ENCODE measurements around the gene SIRT7. TPM values are rescaled to one million over a fixed set of nuclear protein-coding genes. Genes with fewer than 3 reads are reported as not detected.
A peak's percentile ranks its signal among the peaks of the same experiment; 100 is the strongest.

SIRT7 gene
- polyA plus RNA-seq, 1 of the 3 experiments (the other 2 are of a cell fraction), result 32.6 TPM

DNA sequence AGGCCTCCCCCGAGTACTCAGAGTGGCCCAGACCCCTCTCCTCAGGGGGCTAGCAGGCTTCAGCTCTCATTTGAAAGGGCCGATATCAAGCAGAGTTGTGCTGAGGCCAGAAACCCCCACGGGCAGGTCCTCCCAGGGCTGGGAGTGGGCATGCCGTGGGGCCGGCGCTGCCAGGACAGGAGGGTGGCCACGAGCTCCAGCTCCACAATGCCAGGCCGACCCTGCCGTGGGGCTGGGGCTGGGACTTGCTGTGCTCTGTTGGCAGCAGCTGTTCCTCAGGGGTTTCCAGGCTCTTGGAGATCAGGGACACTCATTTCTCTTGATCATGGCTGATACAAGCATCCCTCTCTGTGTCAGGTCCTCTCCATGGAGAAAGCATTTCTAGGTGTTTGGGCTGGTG lies 19.1 kb downstream of the SIRT7 start:
- ChIA-PET CTCF (interaction anchor here (1.7 kb wide), 1 partner anchor 29 kb away, joined by 8 read pairs; no protein-coding TSS in a partner anchor), POLR2A (interaction anchor here (0.9 kb wide), 1 partner anchor 30 kb away, joined by 3 read pairs; no protein-coding TSS in a partner anchor)
- no peak for TF ChIP-seq TAF1 (IDR thresholded peaks at IDR 0.05; ENCODE audit: borderline replicate concordance, low read depth, low read length)
- no peak for TF ChIP-seq EP300 (IDR thresholded peaks at IDR 0.05; ENCODE audit: borderline replicate concordance in 1 of 2, low read depth in 1 of 2, low read length in 1 of 2)
- no peak for TF ChIP-seq GABPA (IDR thresholded peaks at IDR 0.05; ENCODE audit: low read depth)
- no peak for TF ChIP-seq GATA2 (CRISPR knock-in tag; IDR thresholded peaks at IDR 0.05)
- TF ChIP-seq, protein P1, sequence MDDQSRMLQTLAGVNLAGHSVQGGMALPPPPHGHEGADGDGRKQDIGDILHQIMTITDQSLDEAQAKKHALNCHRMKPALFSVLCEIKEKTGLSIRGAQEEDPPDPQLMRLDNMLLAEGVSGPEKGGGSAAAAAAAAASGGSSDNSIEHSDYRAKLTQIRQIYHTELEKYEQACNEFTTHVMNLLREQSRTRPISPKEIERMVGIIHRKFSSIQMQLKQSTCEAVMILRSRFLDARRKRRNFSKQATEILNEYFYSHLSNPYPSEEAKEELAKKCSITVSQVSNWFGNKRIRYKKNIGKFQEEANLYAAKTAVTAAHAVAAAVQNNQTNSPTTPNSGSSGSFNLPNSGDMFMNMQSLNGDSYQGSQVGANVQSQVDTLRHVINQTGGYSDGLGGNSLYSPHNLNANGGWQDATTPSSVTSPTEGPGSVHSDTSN (IDR thresholded peaks at IDR 0.05), result no peak
- no peak for TF ChIP-seq CHD2 (IDR thresholded peaks at IDR 0.05; ENCODE audit: low read length, partially characterized antibody)
- TF ChIP-seq, protein P2, sequence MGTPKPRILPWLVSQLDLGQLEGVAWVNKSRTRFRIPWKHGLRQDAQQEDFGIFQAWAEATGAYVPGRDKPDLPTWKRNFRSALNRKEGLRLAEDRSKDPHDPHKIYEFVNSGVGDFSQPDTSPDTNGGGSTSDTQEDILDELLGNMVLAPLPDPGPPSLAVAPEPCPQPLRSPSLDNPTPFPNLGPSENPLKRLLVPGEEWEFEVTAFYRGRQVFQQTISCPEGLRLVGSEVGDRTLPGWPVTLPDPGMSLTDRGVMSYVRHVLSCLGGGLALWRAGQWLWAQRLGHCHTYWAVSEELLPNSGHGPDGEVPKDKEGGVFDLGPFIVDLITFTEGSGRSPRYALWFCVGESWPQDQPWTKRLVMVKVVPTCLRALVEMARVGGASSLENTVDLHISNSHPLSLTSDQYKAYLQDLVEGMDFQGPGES (IDR thresholded peaks at IDR 0.05; ENCODE audit: low read depth, low read length), result no peak
- TF ChIP-seq RAD21 (IDR thresholded peaks at IDR 0.05; ENCODE audit: low read length), result no peak
- TF ChIP-seq YY1 (IDR thresholded peaks at IDR 0.05; ENCODE audit: low read depth), result no peak
- no peak for TF ChIP-seq TEAD4 (IDR thresholded peaks at IDR 0.05; ENCODE audit: borderline replicate concordance, insufficient read depth)
- no peak for TF ChIP-seq NFIC (IDR thresholded peaks at IDR 0.05; ENCODE audit: borderline replicate concordance)
- TF ChIP-seq, protein P3, sequence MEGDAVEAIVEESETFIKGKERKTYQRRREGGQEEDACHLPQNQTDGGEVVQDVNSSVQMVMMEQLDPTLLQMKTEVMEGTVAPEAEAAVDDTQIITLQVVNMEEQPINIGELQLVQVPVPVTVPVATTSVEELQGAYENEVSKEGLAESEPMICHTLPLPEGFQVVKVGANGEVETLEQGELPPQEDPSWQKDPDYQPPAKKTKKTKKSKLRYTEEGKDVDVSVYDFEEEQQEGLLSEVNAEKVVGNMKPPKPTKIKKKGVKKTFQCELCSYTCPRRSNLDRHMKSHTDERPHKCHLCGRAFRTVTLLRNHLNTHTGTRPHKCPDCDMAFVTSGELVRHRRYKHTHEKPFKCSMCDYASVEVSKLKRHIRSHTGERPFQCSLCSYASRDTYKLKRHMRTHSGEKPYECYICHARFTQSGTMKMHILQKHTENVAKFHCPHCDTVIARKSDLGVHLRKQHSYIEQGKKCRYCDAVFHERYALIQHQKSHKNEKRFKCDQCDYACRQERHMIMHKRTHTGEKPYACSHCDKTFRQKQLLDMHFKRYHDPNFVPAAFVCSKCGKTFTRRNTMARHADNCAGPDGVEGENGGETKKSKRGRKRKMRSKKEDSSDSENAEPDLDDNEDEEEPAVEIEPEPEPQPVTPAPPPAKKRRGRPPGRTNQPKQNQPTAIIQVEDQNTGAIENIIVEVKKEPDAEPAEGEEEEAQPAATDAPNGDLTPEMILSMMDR (IDR thresholded peaks at IDR 0.05), result no peak
- H3K27me3 ChIP-seq (ENCODE audit: insufficient read depth), result no peaks in the 10 kb centered on the region
- no peak overlapping the region for H2AFZ ChIP-seq (ENCODE audit: low read depth)
- no peak overlapping the region; the same call in 1 of the 2 replicates for H3K9ac ChIP-seq
- H3K9me2 ChIP-seq, result no peaks in the 10 kb centered on the region
- H3K4me3 ChIP-seq (ENCODE audit: low read depth in 2 of 2, low read length in 1 of 2), result no peak overlapping the region
- H4K20me1 ChIP-seq (ENCODE audit: insufficient read depth), result peaks cover 8% of the 10 kb centered on the region; the same call in 1 of the 2 replicates
- 100% methylated on average over 2 of the region's 9 CpGs for WGBS (ENCODE audit: low lambda C conversion rate)
- H3F3A ChIP-seq (replicated peaks; ENCODE audit: insufficient read depth), result peaks cover 39% of the 10 kb centered on the region
- peak overlapping the region in 1 of 2 experiments; percentile 66; a peak in 2 of 4 replicates for H3K27ac ChIP-seq (ENCODE audit: low read depth in 2 of 2, low read length in 1 of 2)
- peaks cover 22% of the 10 kb centered on the region for H3K79me2 ChIP-seq (ENCODE audit: insufficient read depth)
- no peak overlapping the region; the same call in 1 of the 2 replicates for H3K4me2 ChIP-seq
- no peaks in the 10 kb centered on the region for H3K9me3 ChIP-seq
- peaks cover 3 to 10% of the 10 kb centered on the region in 2 experiments; a peak in 1 of 4 replicates for H3K4me1 ChIP-seq (ENCODE audit: control insufficient read depth in 1 of 2, insufficient read depth in 2 of 2, low read depth in 1 of 2, low read length in 1 of 2)
- no peak for DNase-seq
- H3K36me3 ChIP-seq (replicated peaks in 1 of 2; ENCODE audit: control insufficient read depth in 1 of 2, insufficient read depth in 2 of 2, low read length in 1 of 2), result peaks cover 33 to 35% of the 10 kb centered on the region in 2 experiments
